H1 (cell line): ENCODE results near the gene PPARD. TPM values are rescaled to one million over a fixed set of nuclear protein-coding genes. Genes with fewer than 3 reads are reported as not detected.

Experiments used
- CTCF ChIA-PET: fragments of 300-600 bp; sonication (Branson Sonifier 250); formaldehyde crosslinking; loops from one replicate; lab custom pipeline; 2021; ENCODE audit not compliant: partially characterized antibody; lab: Charles Lee
- POLR2A ChIA-PET: fragments of 300-600 bp; sonication (Branson Sonifier 250); formaldehyde crosslinking; loops from one replicate; lab custom pipeline; 2021; ENCODE audit warnings: inconsistent platforms; ENCODE audit not compliant: partially characterized antibody; lab: Charles Lee
- DNase-seq, 2 experiments: peaks; one replicate each; pipeline versions ENCODE4 v3.0.0 to v3.0.0-alpha.2; 2010 to 2022; ENCODE audit warnings: low spot score in 2 of 2, low read depth in 1 of 2, mixed read lengths in 1 of 2
- FAIRE-seq: peaks from 2 replicates; lab custom pipeline; 2011; peaks lifted over from hg19 to GRCh38; lab: Jason Lieb, UNC
- H2AFZ ChIP-seq: 2 replicates; pipeline ENCODE4 v1.8.1; 2012; ENCODE audit warnings: low read length, inconsistent platforms
- H2AK5ac ChIP-seq: 2 replicates; pipeline ENCODE4 v1.6.1; 2013; ENCODE audit warnings: low read depth, low read length
- H2BK120ac ChIP-seq: replicated peaks from 2 replicates; pipeline ENCODE3; 2013; ENCODE audit warnings: low read depth, low read length, inconsistent platforms
- H2BK12ac ChIP-seq: 2 replicates; pipeline ENCODE4 v1.6.1; 2013; ENCODE audit warnings: low read depth, low read length
- H2BK15ac ChIP-seq: 2 replicates; pipeline ENCODE4 v1.6.1; 2013; ENCODE audit warnings: low read length
- H2BK20ac ChIP-seq: 2 replicates; pipeline ENCODE4 v1.6.1; 2013; ENCODE audit warnings: low read length
- H2BK5ac ChIP-seq: 2 replicates; pipeline ENCODE4 v1.6.1; 2013; ENCODE audit warnings: low read depth, low read length
- H3K14ac ChIP-seq: 2 replicates; pipeline ENCODE4 v1.6.1; 2013; ENCODE audit warnings: inconsistent platforms; ENCODE audit not compliant: insufficient read length
- H3K18ac ChIP-seq: 2 replicates; pipeline ENCODE4 v1.6.1; 2013; ENCODE audit warnings: low read length; ENCODE audit errors: extremely low read depth
- H3K23ac ChIP-seq: 2 replicates; pipeline ENCODE4 v1.6.1; 2013; ENCODE audit warnings: inconsistent platforms; ENCODE audit not compliant: insufficient read length
- H3K23me2 ChIP-seq: 2 replicates; pipeline ENCODE4 v1.6.1; 2013; ENCODE audit warnings: low read depth, low read length
- H3K27ac ChIP-seq: 2 replicates; pipeline ENCODE4 v1.6.1; 2011; ENCODE audit warnings: low read depth, low read length, inconsistent platforms
- H3K27me3 ChIP-seq, 4 experiments: replicated peaks in 1 of 4; 1 replicate in 1 of 4; 2 replicates in 3 of 4; pipeline versions ENCODE4 v1.6.1 to v1.8.1; 2011 to 2013; ENCODE audit warnings: low read length in 3 of 4, mild to moderate bottlenecking in 3 of 4, inconsistent platforms in 2 of 4, mixed read lengths in 2 of 4, moderate library complexity in 1 of 4; ENCODE audit not compliant: control insufficient read depth in 3 of 4, insufficient read depth in 3 of 4; ENCODE audit errors: extremely low read depth in 1 of 4
- H3K36me3 ChIP-seq, 4 experiments: 2 replicates each; pipeline versions ENCODE4 v1.6.1 to v1.8.1; 2011 to 2013; ENCODE audit warnings: mild to moderate bottlenecking in 4 of 4, low read length in 3 of 4, moderate library complexity in 2 of 4, control low read depth in 1 of 4, inconsistent platforms in 1 of 4; ENCODE audit not compliant: insufficient read depth in 4 of 4, control insufficient read depth in 2 of 4
- H3K4ac ChIP-seq: replicated peaks from 2 replicates; pipeline ENCODE3; 2013; ENCODE audit warnings: low read length, low read depth, mixed read lengths, inconsistent platforms; ENCODE audit not compliant: insufficient read length
- H3K4me1 ChIP-seq, 4 experiments: replicated peaks in 1 of 4; 1 replicate in 1 of 4; 2 replicates in 3 of 4; pipeline versions ENCODE4 v1.6.1 to v1.8.1; 2011 to 2013; ENCODE audit warnings: low read length in 3 of 4, inconsistent platforms in 2 of 4, mixed read lengths in 1 of 4; ENCODE audit not compliant: insufficient read depth in 4 of 4, control insufficient read depth in 3 of 4
- H3K4me2 ChIP-seq, 2 experiments: 2 replicates each; pipeline versions ENCODE4 v1.6.1 to v1.8.1; 2011 to 2013; ENCODE audit warnings: low read depth in 2 of 2, low read length in 2 of 2, control low read depth in 1 of 2, inconsistent platforms in 1 of 2, mild to moderate bottlenecking in 1 of 2; ENCODE audit not compliant: insufficient read depth in 1 of 2
- H3K4me3 ChIP-seq, 4 experiments: fragments of 200-600, 300-600 bp in 1 of 4; sonication (generic), shearing (Covaris generic), sonication (Bioruptor Twin) in 1 of 4; 2 replicates each; pipeline versions ENCODE4 v1.5.1 to v1.8.1; 2011 to 2016; ENCODE audit warnings: low read length in 4 of 4, low read depth in 3 of 4, control low read depth in 2 of 4, inconsistent platforms in 2 of 4, mild to moderate bottlenecking in 2 of 4, mixed read lengths in 1 of 4, moderate library complexity in 1 of 4; ENCODE audit not compliant: insufficient read depth in 2 of 4; ENCODE audit errors: extremely low read depth in 1 of 4
- H3K56ac ChIP-seq: replicated peaks from 2 replicates; pipeline ENCODE3; 2013; ENCODE audit warnings: low read depth, mild to moderate bottlenecking, mixed read lengths, low read length, inconsistent platforms; ENCODE audit not compliant: insufficient read length
- H3K79me1 ChIP-seq: 2 replicates; pipeline ENCODE4 v1.6.1; 2013; ENCODE audit warnings: low read depth, low read length, control low read depth
- H3K79me2 ChIP-seq, 2 experiments: 2 replicates each; pipeline versions ENCODE4 v1.6.1 to v1.8.1; 2012 to 2013; ENCODE audit warnings: low read length in 2 of 2, mild to moderate bottlenecking in 2 of 2, inconsistent platforms in 1 of 2; ENCODE audit not compliant: insufficient read depth in 2 of 2, control insufficient read depth in 1 of 2
- H3K9ac ChIP-seq, 4 experiments: replicated peaks in 1 of 4; 1 replicate in 1 of 4; 2 replicates in 3 of 4; pipeline versions ENCODE4 v1.6.1 to v1.8.1; 2011 to 2013; ENCODE audit warnings: low read depth in 3 of 4, low read length in 3 of 4, control low read depth in 2 of 4, mild to moderate bottlenecking in 2 of 4, moderate library complexity in 2 of 4, inconsistent platforms in 1 of 4; ENCODE audit errors: extremely low read depth in 1 of 4
- H3K9me3 ChIP-seq, 2 experiments: 2 replicates each; pipeline versions ENCODE4 v1.6.1 to v1.8.1; 2012 to 2013; ENCODE audit warnings: mild to moderate bottlenecking in 2 of 2, moderate library complexity in 2 of 2, control low read depth in 1 of 2, inconsistent platforms in 1 of 2, low read depth in 1 of 2, low read length in 1 of 2, mixed read lengths in 1 of 2; ENCODE audit not compliant: insufficient read depth in 2 of 2
- H4K20me1 ChIP-seq, 2 experiments: replicated peaks in 1 of 2; 2 replicates each; pipeline versions ENCODE3 to v1.8.1; 2011 to 2013; ENCODE audit warnings: inconsistent platforms in 2 of 2, low read length in 2 of 2, mild to moderate bottlenecking in 1 of 2; ENCODE audit not compliant: insufficient read depth in 2 of 2, control insufficient read depth in 1 of 2
- H4K5ac ChIP-seq: 2 replicates; pipeline ENCODE4 v1.6.1; 2013; ENCODE audit warnings: low read length, low read depth, mixed read lengths, inconsistent platforms; ENCODE audit not compliant: insufficient read length
- H4K8ac ChIP-seq: 2 replicates; pipeline ENCODE4 v1.8.0; 2013; ENCODE audit warnings: mild to moderate bottlenecking, moderate library complexity, low read length, inconsistent platforms; ENCODE audit not compliant: insufficient read depth; ENCODE audit errors: extremely low read depth
- H4K91ac ChIP-seq: replicated peaks from 2 replicates; pipeline ENCODE3; 2013; ENCODE audit warnings: low read length, mixed read lengths, inconsistent platforms; ENCODE audit not compliant: insufficient read length
- BCL11A ChIP-seq, 2 experiments: IDR thresholded peaks; one replicate each; pipeline ENCODE4 v1.6.1; 2011; ENCODE audit warnings: low read depth in 2 of 2, low read length in 2 of 2, mild to moderate bottlenecking in 2 of 2
- EZH2 ChIP-seq: fragments of 200-600 bp; sonication (generic); IDR thresholded peaks from 2 replicates; pipeline ENCODE4 v1.7.1; 2012; ENCODE audit warnings: low read depth, mild to moderate bottlenecking, moderate library complexity, low read length, inconsistent platforms; ENCODE audit not compliant: severe bottlenecking
- FOSL1 ChIP-seq: IDR thresholded peaks from 2 replicates; pipeline ENCODE4 v1.6.1; 2011; ENCODE audit warnings: mild to moderate bottlenecking, low read depth, low read length, moderate library complexity; ENCODE audit not compliant: insufficient read depth
- KDM1A ChIP-seq: fragments of 200-600, 300-600 bp; sonication (generic); IDR thresholded peaks from 2 replicates; pipeline ENCODE4 v1.7.1; 2016; ENCODE audit warnings: mild to moderate bottlenecking, low read length, borderline replicate concordance
- TBP ChIP-seq: IDR thresholded peaks from 2 replicates; pipeline ENCODE4 v1.6.1; 2011; ENCODE audit warnings: low read depth, low read length, improper control_type of control experiment
- WGBS, 2 experiments: shearing (Covaris generic) in 1 of 2; methylation state at CpG; one replicate each; pipeline versions ENCODE4 v1.1.6 to v1.1.7; 2013 to 2015; ENCODE audit warnings: low lambda C conversion rate in 2 of 2, mixed read lengths in 2 of 2, inconsistent platforms in 1 of 2, low coverage in 1 of 2, missing lambda C conversion rate in 1 of 2; ENCODE audit not compliant: insufficient replicate concordance in 2 of 2, insufficient coverage in 1 of 2, insufficient read length in 1 of 2; ENCODE audit errors: extremely low coverage in 1 of 2, missing lambda C conversion rate in 1 of 2; 5-methylcytosine and 5-hydroxymethylcytosine counted together
- polyA plus RNA-seq, 7 experiments: library from polyadenylated mRNA; depleted of rRNA in 3 of 7; stranded (reverse) in 5 of 7; unstranded in 2 of 7; fragments of >200 nt in 5 of 7; fragments of 200-250 nt in 2 of 7; gene quantifications; 1 replicate in 5 of 7; 2 replicates in 1 of 7; 4 replicates in 1 of 7; pipeline versions ENCODE4 v1.2.1 to v1.2.3, GENCODE V29; 2011 to 2013; ENCODE audit warnings: missing spikeins in 2 of 7, mixed read lengths in 2 of 7
- total RNA-seq: library from RNA; stranded (reverse); fragmentation: NEBNext Ultra II Directional; extraction: Animal tissue kit (Norgen Biotek cat#: 25700); gene quantifications from 2 replicates; pipeline ENCODE4 v1.2.1, GENCODE V29; 2021
- TF ChIP-seq, protein P1 (sequence below), 3 experiments: IDR thresholded peaks; 1 replicate in 2 of 3; 2 replicates in 1 of 3; pipeline versions ENCODE4 v1.5.1 to v1.6.1; 2011; ENCODE audit warnings: low read length in 3 of 3, mild to moderate bottlenecking in 3 of 3, inconsistent platforms in 2 of 3, low read depth in 1 of 3, moderate library complexity in 1 of 3; ENCODE audit not compliant: insufficient read depth in 1 of 3; ENCODE audit errors: control extremely low read depth in 1 of 3

Gene PPARD
- total and polyA plus RNA-seq, 2 of the 8 experiments (the other 6 are each of a cell fraction or from before 2014, with no cell fraction given) = 14.6 to 14.9 TPM

DNA sequence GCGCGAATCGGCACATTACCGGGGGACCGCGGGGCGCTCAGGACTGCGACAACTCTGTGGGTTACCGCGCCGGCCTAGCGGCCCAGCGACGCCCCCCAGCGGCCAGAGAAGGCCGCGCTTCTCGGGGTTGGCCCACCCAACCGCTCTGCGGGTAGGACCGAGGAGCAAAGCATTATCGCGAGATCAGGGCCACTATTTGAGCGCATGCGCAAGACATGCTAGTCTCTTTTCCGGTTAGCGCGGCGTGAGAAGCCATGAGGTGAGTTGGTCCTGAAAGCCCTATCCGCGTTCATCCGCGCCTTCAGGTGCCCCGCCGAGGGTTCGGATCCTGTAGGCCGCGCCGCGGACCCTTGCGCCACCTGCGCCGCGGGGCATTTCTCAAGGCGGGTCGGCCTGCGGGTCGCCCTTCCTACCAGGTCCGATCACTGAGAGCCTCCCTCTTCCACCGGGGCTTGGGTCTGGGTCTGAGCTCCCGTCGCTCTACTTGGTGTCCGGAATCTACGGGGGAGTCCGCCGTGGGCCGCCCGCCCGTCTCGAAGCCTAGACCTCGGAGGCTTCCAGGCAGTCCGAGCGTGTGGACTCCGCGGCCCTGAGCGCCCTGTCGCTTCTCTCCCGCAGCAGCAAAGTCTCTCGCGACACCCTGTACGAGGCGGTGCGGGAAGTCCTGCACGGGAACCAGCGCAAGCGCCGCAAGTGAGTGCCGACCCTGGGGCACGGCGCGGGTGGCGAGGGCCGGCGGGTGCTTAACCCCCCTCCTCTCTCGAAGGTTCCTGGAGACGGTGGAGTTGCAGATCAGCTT, 126.0 kb downstream of the PPARD start, which contains the start of gene RPL10A:
Gene RPL10A, plus strand, starts transcription at position 221 of the 799 bp plus-strand sequence. Its CDS starts 34 bp downstream, at position 255.
- peak within 1 kb of the TSS; percentile 98 for H2BK15ac ChIP-seq
- H3K4me3 ChIP-seq = peak within 1 kb of the TSS; percentile 86 to 99 (median 92)
- ChIA-PET CTCF (interaction anchor here (0.5 to 5.5 kb wide), 26 partner anchors 8 to 342 kb away, joined by 3 to 30 read pairs (median 6); partner anchors contain the start of genes DEF6 and FANCE), POLR2A (interaction anchor here (0.5 to 30.9 kb wide), 28 partner anchors 14 to 682 kb away, joined by 3 to 1319 read pairs (median 4); partner anchors contain the start of genes DEF6, FANCE, PPARD and TEAD3)
- peak within 1 kb of the TSS; percentile 79; the same call in 1 of the 2 replicates for H2BK12ac ChIP-seq
- peak within 1 kb of the TSS; percentile 90 to 99 (median 98) for H3K9ac ChIP-seq
- peak within 1 kb of the TSS; percentile 29 for H4K91ac ChIP-seq
- H3K23ac ChIP-seq = no peak within 1 kb of the TSS
- peak within 1 kb of the TSS; percentile 97 for H3K56ac ChIP-seq
- H3K4ac ChIP-seq = peak within 1 kb of the TSS; percentile 76
- H3K9me3 ChIP-seq = no peaks in the 10 kb centered on the region; a peak in 1 of 4 replicates
- no peak within 1 kb of the TSS for H3K14ac ChIP-seq
- no peaks in the 10 kb centered on the region; a peak in 1 of 7 replicates for H3K27me3 ChIP-seq
- H2AK5ac ChIP-seq = no peak within 1 kb of the TSS; the same call in 1 of the 2 replicates
- peaks cover 13% of the 10 kb centered on the region for H3K23me2 ChIP-seq
- 0 out of 2 replicates have a peak within 1 kb of the TSS, but pooled peaks have one; percentile 61 for H2AFZ ChIP-seq
- H3K79me2 ChIP-seq = peaks cover 14 to 30% of the 10 kb centered on the region in 2 experiments
- H3K27ac ChIP-seq = peak within 1 kb of the TSS; percentile 94
- peak within 1 kb of the TSS; percentile 94 for H2BK5ac ChIP-seq
- peak within 1 kb of the TSS; percentile 100 for H4K8ac ChIP-seq
- FAIRE-seq (no peak), DNase-seq (peak; percentile 82 to 96)
- peak within 1 kb of the TSS; percentile 98 to 99 for H3K4me2 ChIP-seq
- H2BK20ac ChIP-seq = 0 out of 2 replicates have a peak within 1 kb of the TSS, but pooled peaks have one; percentile 21
- peak within 1 kb of the TSS; percentile 94 for H4K5ac ChIP-seq
- peaks cover 4% of the 10 kb centered on the region; the same call in 1 of the 2 replicates for H3K79me1 ChIP-seq
- 2% methylated on average over 65 of the region's 86 CpGs; no CpG with 5 or more reads in 1 of the 2 experiments for WGBS, 2 experiments
- peaks cover 26 to 53% (median 32%) of the 10 kb centered on the region in 4 experiments for H3K36me3 ChIP-seq
- H2BK120ac ChIP-seq = no peak within 1 kb of the TSS
- H3K4me1 ChIP-seq = peaks cover 0 to 8% (median 5%) of the 10 kb centered on the region in 4 experiments; a peak in 6 of 7 replicates
- H3K18ac ChIP-seq = peak within 1 kb of the TSS; percentile 85
- H4K20me1 ChIP-seq = peaks cover 27 to 29% of the 10 kb centered on the region in 2 experiments
- TF ChIP-seq, protein P1, sequence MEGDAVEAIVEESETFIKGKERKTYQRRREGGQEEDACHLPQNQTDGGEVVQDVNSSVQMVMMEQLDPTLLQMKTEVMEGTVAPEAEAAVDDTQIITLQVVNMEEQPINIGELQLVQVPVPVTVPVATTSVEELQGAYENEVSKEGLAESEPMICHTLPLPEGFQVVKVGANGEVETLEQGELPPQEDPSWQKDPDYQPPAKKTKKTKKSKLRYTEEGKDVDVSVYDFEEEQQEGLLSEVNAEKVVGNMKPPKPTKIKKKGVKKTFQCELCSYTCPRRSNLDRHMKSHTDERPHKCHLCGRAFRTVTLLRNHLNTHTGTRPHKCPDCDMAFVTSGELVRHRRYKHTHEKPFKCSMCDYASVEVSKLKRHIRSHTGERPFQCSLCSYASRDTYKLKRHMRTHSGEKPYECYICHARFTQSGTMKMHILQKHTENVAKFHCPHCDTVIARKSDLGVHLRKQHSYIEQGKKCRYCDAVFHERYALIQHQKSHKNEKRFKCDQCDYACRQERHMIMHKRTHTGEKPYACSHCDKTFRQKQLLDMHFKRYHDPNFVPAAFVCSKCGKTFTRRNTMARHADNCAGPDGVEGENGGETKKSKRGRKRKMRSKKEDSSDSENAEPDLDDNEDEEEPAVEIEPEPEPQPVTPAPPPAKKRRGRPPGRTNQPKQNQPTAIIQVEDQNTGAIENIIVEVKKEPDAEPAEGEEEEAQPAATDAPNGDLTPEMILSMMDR (IDR thresholded peaks at IDR 0.05; ENCODE audit: control extremely low read depth in 1 of 3, insufficient read depth in 1 of 3, low read depth in 1 of 3, low read length in 3 of 3) = peak in 2 of 3 experiments; percentile 90 to 97; a peak in 3 of 4 replicates
- no peak for TF ChIP-seq KDM1A
- TF ChIP-seq TBP = peak; percentile 98
- no peak for TF ChIP-seq BCL11A (IDR thresholded peaks at IDR 0.05; ENCODE audit: low read depth in 2 of 2, low read length in 2 of 2)
- no peak for TF ChIP-seq EZH2
- no peak for TF ChIP-seq FOSL1
